CD14-positive monocyte (primary cell): ENCODE results near the gene FABP7. TPM values are rescaled to one million over a fixed set of nuclear protein-coding genes. Genes with fewer than 3 reads are reported as not detected.

Source experiments
- DNase-seq, 3 donors: peaks; one replicate each; pipeline ENCODE4 v3.0.0-alpha.2; 2011 to 2022
- H2AFZ ChIP-seq: 2 replicates; pipeline ENCODE4 v1.6.0; 2012; ENCODE audit warnings: mild to moderate bottlenecking, low read depth, low read length, inconsistent platforms; ENCODE audit not compliant: insufficient read depth, poor library complexity, severe bottlenecking
- H3K27ac ChIP-seq, 2 donors: 1 replicate in 1 of 2; 2 replicates in 1 of 2; pipeline ENCODE4 v1.5.1; 2012 to 2013; ENCODE audit warnings: low read length in 2 of 2, control low read depth in 1 of 2, inconsistent platforms in 1 of 2, low read depth in 1 of 2, mild to moderate bottlenecking in 1 of 2
- H3K27me3 ChIP-seq, 2 donors: one replicate each; pipeline versions ENCODE4 v1.6.0 to v1.6.1; 2011 to 2013; ENCODE audit warnings: low read length in 2 of 2; ENCODE audit not compliant: control insufficient read depth in 2 of 2, insufficient read depth in 2 of 2
- H3K36me3 ChIP-seq, 2 donors: replicated peaks in 1 of 2; 1 replicate in 1 of 2; 2 replicates in 1 of 2; pipeline versions ENCODE4 v1.5.1 to v1.6.1; 2012 to 2013; ENCODE audit warnings: low read length in 2 of 2, control low read depth in 1 of 2, inconsistent platforms in 1 of 2, mild to moderate bottlenecking in 1 of 2; ENCODE audit not compliant: insufficient read depth in 2 of 2, control insufficient read depth in 1 of 2
- H3K4me1 ChIP-seq, 2 donors: 1 replicate in 1 of 2; 2 replicates in 1 of 2; pipeline versions ENCODE4 v1.5.1 to v1.6.1; 2012 to 2013; ENCODE audit warnings: low read length in 2 of 2, control low read depth in 1 of 2, inconsistent platforms in 1 of 2, mild to moderate bottlenecking in 1 of 2, moderate library complexity in 1 of 2; ENCODE audit not compliant: insufficient read depth in 2 of 2, control insufficient read depth in 1 of 2
- H3K4me2 ChIP-seq: replicated peaks from 2 replicates; pipeline ENCODE3; 2012; ENCODE audit warnings: low read length, moderate library complexity, mild to moderate bottlenecking; ENCODE audit not compliant: poor library complexity, severe bottlenecking; ENCODE audit errors: extremely low read depth
- H3K4me3 ChIP-seq, 3 experiments: fragments of 200-600 bp in 1 of 3; sonication (generic) in 1 of 3; replicated peaks in 1 of 3; 1 replicate in 2 of 3; 2 replicates in 1 of 3; pipeline ENCODE4 v1.5.1; 2011 to 2013; ENCODE audit warnings: low read length in 3 of 3, mild to moderate bottlenecking in 3 of 3, control low read depth in 2 of 3, low read depth in 2 of 3, inconsistent platforms in 1 of 3, moderate library complexity in 1 of 3
- H3K79me2 ChIP-seq: 2 replicates; pipeline ENCODE4 v1.6.0; 2012; ENCODE audit warnings: mild to moderate bottlenecking, control low read depth, inconsistent platforms, low read length, moderate library complexity; ENCODE audit not compliant: insufficient read depth
- H3K9ac ChIP-seq: 2 replicates; pipeline ENCODE4 v1.6.0; 2017; ENCODE audit warnings: low read length, mild to moderate bottlenecking; ENCODE audit not compliant: insufficient read depth, poor library complexity, severe bottlenecking
- H3K9me3 ChIP-seq, 2 donors: replicated peaks in 1 of 2; 1 replicate in 1 of 2; 2 replicates in 1 of 2; pipeline versions ENCODE4 v1.5.1 to v1.6.1; 2012 to 2013; ENCODE audit warnings: low read length in 2 of 2, control low read depth in 1 of 2; ENCODE audit not compliant: control insufficient read depth in 1 of 2, insufficient read depth in 1 of 2
- H4K20me1 ChIP-seq: 2 replicates; pipeline ENCODE4 v1.6.0; 2012; ENCODE audit warnings: mild to moderate bottlenecking, low read length, control low read depth, moderate library complexity; ENCODE audit not compliant: insufficient read depth
- H3K27ac Mint-ChIP-seq, 7 donors: one replicate each; pipeline ENCODE4 v1.8.0; 2020; ENCODE audit warnings: mild to moderate bottlenecking in 7 of 7, mixed read lengths in 7 of 7, moderate library complexity in 6 of 7, inconsistent platforms in 2 of 7
- H3K27me3 Mint-ChIP-seq, 3 donors: one replicate each; pipeline ENCODE4 v1.8.0; 2021 to 2022; ENCODE audit warnings: low read depth in 3 of 3, mild to moderate bottlenecking in 3 of 3, mixed read lengths in 3 of 3, moderate library complexity in 3 of 3, inconsistent platforms in 1 of 3
- H3K36me3 Mint-ChIP-seq, 2 donors: one replicate each; pipeline ENCODE4 v1.8.0; 2020; ENCODE audit warnings: mixed read lengths in 2 of 2, inconsistent platforms in 1 of 2, mild to moderate bottlenecking in 1 of 2
- H3K4me1 Mint-ChIP-seq: one replicate; pipeline ENCODE4 v1.8.0; 2020; ENCODE audit warnings: mild to moderate bottlenecking, mixed read lengths
- H3K4me3 Mint-ChIP-seq, 2 donors: one replicate each; pipeline ENCODE4 v1.8.0; 2020; ENCODE audit warnings: mild to moderate bottlenecking in 2 of 2, mixed read lengths in 2 of 2, moderate library complexity in 1 of 2
- H3K9me3 Mint-ChIP-seq, 7 donors: one replicate each; pipeline ENCODE4 v1.8.0; 2020 to 2022; ENCODE audit warnings: mixed read lengths in 7 of 7, mild to moderate bottlenecking in 6 of 7, moderate library complexity in 6 of 7, inconsistent platforms in 2 of 7
- CTCF ChIP-seq: fragments of 200-600 bp; IDR thresholded peaks from one replicate; pipeline ENCODE4 v1.8.0; 2022; ENCODE audit warnings: antibody characterized with exemption, mild to moderate bottlenecking
- WGBS: methylation state at CpG from one replicate; pipeline ENCODE4 v1.1.5; 2013; ENCODE audit warnings: missing lambda C conversion rate; ENCODE audit not compliant: insufficient coverage; 5-methylcytosine and 5-hydroxymethylcytosine counted together
- intact Hi-C, 2 donors: fragments of 100-400 bp; cut with micrococcal nuclease; formaldehyde crosslinking; loops; one replicate each; pipeline versions ENCODE4 v1.15.0 to v1.15.1; 2023
- polyA plus RNA-seq, 3 donors: library from polyadenylated mRNA; depleted of rRNA in 1 of 3; unstranded in 2 of 3; stranded (reverse) in 1 of 3; fragments of 300-500 nt in 2 of 3; fragments of >200 nt in 1 of 3; fragmentation: Illumina TruSeq in 2 of 3; gene quantifications; 1 replicate in 2 of 3; 2 replicates in 1 of 3; pipeline ENCODE4 v1.2.3, GENCODE V29; 2012 to 2021
- small RNA-seq: library from RNA; depleted of rRNA; stranded (forward); fragments of <200 nt; gene quantifications from one replicate; pipeline ENCODE3, GENCODE V24; 2012; ENCODE audit warnings: low read depth; ENCODE audit not compliant: insufficient read length

The FABP7 gene
- polyA plus RNA-seq, 3 donors = not detected

GRCh38 chr6:122833021-122833491 is 53.5 kb downstream of the FABP7 start:
- 90% methylated on average over 4 of the region's 7 CpGs for WGBS
- peak overlapping the region in 1 of 2 donors; percentile 5 for H3K4me3 Mint-ChIP-seq
- no peak for DNase-seq
- H3K9me3 Mint-ChIP-seq = peaks cover 0 to 2% (median 0%) of the 10 kb centered on the region in 7 donors
- H3K4me1 Mint-ChIP-seq = no peaks in the 10 kb centered on the region
- Histone ChIP-seq H3K4me3 (no peak overlapping the region), H3K9me3 (no peaks in the 10 kb centered on the region), H3K36me3 (no peaks in the 10 kb centered on the region), H2AFZ (no peak overlapping the region), H4K20me1 (no peaks in the 10 kb centered on the region), H3K27me3 (peaks cover 10 to 14% of the 10 kb centered on the region in 2 donors), H3K27ac (no peak overlapping the region), H3K79me2 (no peaks in the 10 kb centered on the region), H3K4me2 (no peak overlapping the region), H3K4me1 (no peaks in the 10 kb centered on the region), H3K9ac (no peak overlapping the region)
- no peak overlapping the region for H3K27ac Mint-ChIP-seq
- no peaks in the 10 kb centered on the region for H3K36me3 Mint-ChIP-seq
- TF ChIP-seq CTCF = no peak
- H3K27me3 Mint-ChIP-seq = peaks cover 13 to 22% (median 16%) of the 10 kb centered on the region in 3 donors
- intact Hi-C loops = no loop called here

Small RNA genes lying within 50 kb of the gene (small RNA-seq; reads per million reads assigned to genes)
- gene RN7SL564P = not detected

Other genes with a start within 250 kb of the FABP7 start
- 1 to 10 TPM; 1.3 to 2.0 (median 1.4) TPM for gene PKIB, start 169.3 kb upstream of the FABP7 start, polyA plus RNA-seq
- 10 to 100 TPM; 21.3 to 30.1 (median 21.7) TPM for gene SMPDL3A, start 9.5 kb downstream of the FABP7 start, polyA plus RNA-seq
- gene CLVS2, start 216.5 kb downstream of the FABP7 start, polyA plus RNA-seq = not detected